ENCODE data around the gene MACROD2.

MACROD2 gene

DNA sequence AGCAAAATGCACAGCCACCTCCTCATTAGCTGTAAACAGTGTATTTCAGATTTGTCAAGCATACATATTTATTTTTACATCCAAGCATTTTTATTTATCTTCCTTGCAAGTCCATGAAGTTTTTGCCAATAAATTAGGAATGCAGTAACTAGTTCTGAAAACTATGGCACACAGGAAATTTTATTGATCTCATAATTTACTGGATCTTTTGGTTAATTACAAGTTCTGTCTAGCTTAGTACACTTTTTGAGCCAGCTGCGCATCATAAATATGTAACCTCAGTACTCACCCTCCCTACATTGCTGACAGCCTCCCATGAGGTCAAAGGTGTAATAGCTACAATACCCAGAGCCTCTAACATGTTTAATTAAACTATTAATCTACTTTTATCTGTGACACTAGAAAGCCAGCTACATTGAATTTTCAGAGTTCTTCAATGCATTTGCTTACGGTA is 1679.8 kb downstream of the MACROD2 start:
- no peak for DNase-seq

DNA sequence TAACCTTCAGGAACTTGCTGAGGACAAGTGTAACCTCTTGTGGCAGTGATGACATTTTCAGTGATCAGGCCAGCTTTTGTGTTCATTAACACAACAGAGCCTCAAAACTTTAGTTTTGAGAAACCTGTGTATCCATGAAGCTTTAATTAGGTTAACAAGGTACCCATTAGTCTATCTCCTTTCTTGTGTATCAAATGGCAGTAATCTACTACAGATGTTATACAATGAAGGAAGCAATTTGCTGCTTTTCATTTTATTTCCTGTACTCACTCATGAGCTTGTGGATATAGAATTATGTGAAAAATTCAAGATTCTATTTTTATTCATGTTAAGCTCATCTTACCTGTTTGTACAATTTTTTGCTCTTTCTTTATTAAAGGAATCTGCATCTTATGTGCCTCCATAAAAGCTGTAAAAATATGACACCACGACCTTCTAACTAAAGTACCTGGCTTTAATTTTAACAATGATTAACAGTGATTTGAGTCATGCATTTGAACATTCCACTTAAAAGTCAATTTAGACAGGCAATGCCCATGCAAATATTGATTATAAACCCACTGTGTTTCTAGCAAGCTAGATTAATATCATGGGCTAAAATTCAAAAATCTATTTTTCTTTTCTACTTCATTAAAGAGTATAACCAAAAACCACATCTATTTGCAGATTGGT is 1680.6 kb downstream of the MACROD2 start:
- no peak for DNase-seq

DNA sequence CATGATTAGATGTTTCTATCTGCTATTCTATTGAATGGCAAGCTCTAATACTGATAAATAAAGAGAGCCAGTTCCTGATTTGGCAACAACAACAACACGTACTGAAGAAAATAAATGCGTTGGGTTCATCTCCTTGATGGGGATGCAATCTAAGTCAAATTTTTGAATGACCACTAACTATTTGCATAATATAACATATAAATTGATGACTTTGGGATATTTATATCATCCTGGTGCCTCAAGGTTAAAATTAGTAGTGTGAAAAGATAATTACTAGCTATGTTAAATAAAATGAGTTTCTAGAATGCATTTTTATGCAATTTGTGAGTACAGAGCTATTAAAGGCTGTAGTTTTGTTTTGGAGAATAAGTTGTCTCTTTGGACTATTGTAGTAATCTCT is 1681.5 kb downstream of the MACROD2 start:
- DNase-seq = no peak

DNA sequence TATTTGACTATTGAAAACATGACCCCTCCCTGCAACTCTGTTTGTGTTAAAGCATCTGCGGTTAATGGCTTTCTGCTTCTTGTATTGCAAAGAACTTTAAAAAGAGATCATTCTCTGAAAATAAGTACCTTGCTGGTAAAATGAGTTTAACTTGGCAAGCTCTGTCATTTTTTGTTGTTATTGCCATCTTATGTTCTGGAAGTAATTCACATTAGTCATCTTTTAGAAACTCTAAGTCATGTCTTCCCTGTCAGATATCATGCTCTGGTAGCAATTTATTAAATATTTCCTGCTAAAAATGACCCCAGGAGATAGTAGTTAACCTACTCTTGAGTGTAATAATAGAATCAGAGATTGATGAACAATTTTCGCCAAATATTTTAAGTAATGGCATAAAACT is 1687.4 kb downstream of the MACROD2 start:
- no peak for DNase-seq

DNA sequence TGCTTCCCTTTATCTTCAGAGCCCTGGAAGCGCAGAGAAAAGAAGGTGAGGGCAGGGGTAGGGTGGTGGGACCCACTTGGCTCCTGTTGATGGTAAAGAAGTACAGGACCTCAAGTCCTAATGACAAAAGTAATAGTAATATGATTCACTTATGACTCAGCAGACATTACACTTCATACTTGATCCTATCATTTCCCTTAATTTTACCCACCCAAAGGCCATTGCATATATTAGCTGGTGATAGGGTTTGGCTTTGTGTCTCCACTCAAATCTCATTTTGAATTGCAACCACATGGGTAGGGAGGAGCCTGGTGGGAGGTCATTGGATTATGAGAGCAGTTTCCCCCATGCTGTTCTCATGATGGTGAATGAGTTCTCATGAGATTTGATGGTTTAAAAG is 1697.3 kb downstream of the MACROD2 start:
- no peak for DNase-seq

DNA sequence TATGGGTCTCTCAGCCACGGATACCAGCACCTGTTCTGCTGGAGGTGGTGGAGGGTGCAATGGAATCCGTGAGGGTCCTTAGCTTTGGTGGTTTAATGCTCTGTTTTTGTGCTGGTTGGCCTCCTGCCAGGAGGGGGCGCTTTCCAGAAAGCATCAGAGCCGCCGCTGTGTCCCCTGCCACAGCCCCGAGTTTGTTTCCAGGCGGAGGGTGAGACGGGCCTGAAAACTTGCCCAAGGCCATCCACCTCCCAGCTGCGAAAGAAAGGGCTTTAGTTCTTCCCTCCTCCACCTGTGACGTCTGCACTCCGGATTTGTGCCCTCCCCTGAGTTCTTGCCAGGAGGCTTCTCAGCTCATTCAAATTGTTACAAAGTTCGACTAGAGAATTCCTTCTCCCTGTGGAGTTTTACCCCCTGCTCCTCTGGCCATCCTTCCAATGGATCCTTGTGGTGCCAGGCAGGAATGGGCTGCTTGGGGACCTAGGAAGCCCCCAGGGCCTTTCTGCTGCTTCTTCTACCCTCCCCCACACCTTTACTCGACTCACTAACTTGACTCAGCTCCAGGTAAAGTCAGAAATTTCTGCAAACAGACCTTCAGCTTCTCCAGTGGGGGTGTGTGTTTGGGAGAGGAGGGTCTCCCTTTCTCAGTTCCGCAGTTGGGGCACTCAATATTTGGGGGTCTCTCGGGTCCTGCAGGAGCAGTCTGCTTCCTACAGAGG is 1704.3 kb downstream of the MACROD2 start:
- no peak for DNase-seq

DNA sequence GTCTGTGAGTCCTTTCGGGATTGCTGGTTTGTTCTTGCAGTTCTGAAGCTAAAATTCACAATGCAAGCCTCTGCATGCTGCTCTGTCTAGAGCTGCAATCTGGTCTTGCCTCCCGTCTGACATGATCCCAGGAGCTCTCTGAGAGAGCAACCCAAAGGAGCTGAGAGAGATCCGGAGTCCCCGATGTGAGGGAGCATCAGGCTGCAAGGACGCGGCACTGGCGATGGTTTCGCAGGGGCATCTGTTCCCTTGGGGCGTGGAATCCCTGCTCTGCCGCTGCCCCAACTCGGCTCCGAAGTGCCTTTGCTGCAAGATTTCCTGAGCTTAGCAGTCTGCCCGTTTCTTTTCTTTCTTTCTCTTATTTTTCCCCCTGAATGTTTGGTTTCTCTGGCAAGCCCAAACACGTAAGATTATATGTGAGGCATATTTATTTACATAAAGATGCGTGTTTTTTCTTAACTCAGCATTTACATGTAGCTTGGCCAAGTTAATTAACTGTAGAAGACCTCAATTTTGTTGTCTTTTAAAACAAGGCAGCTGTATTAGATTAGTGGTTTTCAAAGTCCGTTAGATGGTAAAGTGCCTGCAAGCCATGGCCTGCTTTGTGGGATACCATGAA is 1704.9 kb downstream of the MACROD2 start:
- no peak for DNase-seq

DNA sequence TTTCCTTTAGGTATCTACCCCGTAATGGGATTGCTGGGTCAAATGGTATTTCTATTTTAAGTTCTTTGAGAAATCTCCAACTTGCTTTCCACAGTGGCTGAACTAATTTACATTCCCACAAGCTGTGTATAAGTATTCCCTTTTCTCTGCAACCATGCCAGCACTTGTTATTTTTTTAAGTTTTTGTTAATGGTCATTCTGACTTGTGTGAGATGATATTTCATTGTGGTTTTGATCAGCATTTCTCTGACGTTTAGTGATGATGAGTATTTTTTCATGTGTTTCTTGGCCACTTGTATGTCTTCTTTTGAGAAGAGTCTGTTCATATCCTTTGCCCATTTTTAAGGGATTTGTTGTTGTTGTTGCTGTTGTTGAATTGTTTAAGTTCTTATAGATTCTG is 1706.8 kb downstream of the MACROD2 start:
- DNase-seq = no peak

DNA sequence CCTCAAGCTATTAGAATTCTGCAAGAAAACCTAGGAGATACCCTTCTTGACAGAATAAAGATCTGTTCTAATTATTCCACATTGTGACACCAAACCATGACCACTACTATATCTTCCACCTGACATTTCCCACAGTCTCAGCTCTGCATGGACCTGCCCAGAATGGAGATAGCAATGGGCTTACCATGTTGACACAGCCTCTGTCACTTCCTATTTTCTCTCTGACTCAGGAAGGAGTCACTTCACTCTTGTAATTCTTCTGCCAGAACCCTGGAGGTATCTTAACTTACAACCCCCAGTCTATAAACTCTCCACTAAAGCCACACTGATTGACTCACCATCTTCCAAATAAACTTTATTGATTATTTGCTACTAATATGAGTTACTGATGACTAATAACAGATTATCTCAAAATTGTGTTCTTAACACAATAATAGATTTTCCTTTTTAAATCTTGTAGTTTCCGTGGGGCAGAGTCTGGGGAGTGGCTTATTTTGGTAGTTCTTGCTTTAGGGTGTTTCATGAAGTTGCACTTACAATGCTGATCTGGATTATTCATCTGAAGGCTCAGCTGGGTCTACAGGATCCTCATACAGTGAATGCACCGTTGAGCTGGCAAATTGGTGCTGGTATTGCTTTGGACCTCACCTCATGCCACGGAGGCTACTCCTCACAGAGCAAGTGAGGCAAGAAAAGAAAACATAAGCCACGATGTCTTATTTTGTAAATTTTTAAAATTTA is 1708.0 kb downstream of the MACROD2 start:
- DNase-seq = no peak

DNA sequence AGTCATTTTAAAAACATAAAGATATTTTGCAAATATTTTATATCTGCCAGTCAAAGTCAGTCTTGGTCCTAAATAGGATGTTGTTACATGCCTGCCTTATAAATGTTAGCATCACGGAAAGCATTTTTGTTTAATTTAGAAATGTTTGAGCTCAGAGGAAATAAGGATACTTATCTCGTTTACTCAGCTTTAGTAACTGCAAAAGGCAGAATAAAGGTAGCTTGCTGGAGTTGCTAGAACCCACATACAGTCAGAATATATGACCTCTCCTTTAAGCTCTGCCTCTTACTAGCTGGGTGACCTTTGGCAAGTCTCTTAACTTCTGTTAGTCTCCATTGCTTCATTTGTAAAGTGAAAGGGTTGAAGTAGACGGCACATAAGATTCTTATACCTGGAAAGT is 1710.7 kb downstream of the MACROD2 start:
- no peak for DNase-seq

DNA sequence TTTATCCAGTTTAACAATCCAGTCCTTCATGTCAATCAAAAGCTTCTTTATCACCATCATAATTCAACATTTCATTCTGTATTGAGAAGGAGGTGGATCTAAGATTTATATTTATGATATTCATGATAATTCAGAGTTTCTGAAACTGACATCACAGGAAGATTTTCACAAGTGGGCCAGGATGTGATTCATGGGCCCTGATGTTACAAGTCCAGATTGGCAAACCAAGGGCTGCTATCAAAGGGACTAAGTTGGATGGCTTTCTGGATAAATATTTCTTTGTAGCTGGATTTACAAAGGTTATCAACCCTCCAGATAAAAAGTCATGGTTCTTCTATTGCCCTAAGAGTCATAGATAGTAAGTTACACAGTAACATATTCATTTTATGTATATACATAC is 1711.4 kb downstream of the MACROD2 start:
- DNase-seq = no peak

DNA sequence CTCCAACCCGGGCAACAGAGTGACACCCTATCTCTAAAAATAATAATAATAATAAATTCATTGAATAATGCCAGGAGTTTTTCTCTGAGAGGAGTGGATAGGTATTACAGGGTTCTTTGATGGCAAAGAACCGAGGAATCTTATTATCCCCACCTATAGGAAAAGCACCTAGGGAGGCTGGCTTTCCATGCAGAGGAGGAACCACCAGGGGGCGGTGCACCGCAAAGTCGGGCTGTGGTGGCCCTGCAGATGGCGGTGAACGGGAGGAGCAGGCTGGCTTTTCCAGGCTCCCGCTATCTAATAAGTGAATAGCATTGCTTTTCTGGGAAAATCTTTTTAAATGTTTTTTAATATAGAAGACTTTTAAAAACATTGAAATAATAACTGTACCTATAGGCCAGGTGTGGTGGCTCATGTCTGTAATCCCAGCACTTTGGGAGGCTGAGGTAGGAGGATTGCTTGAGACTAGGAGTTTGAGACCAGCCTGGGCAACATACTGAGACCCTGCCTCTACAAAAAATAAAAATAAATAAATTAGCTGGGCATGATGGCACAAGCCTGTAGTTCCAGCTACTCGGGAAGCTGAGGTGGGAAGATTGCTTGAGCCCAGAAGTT is 1713.8 kb downstream of the MACROD2 start:
- peak in 1 of 4 experiments; percentile 2 for DNase-seq

DNA sequence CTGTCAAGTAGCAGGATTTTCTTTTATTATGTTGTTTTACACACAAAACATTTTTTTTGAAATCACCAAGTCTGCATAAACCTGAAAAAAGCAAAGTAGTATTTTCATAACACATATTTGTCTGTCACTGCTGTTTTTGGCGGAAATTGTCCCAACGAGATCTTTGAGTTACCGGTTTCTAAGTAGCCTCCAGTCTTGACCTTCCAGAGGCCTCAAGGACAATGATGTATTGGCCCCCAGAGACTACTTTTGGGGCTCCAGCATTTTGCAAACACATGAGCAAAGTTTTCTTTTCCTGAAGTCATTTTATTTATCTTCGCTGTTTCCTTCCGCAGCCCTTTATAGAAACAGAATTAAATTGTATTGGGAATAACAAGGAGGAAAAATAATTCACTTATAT is 1715.3 kb downstream of the MACROD2 start:
- DNase-seq = no peak

DNA sequence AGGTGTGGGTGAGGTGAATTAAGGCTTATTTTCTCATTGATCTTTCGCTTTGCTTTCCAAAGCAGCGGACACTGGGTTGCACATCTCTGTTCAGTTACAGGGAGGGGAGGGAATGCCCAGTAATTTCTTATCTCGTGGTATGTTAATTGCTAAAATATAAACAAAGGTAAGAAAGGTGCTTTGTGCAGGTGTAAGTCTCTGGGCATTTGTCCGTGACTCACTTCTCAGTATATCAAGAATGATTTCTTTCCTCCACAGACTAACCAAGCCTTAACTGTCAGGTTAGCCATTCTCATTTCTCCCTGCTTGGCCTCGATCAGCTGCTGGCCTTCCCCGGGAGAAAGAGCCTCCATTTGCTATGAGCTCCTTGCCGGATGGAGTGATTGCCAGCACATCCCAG is 1715.9 kb downstream of the MACROD2 start:
- no peak for DNase-seq

DNA sequence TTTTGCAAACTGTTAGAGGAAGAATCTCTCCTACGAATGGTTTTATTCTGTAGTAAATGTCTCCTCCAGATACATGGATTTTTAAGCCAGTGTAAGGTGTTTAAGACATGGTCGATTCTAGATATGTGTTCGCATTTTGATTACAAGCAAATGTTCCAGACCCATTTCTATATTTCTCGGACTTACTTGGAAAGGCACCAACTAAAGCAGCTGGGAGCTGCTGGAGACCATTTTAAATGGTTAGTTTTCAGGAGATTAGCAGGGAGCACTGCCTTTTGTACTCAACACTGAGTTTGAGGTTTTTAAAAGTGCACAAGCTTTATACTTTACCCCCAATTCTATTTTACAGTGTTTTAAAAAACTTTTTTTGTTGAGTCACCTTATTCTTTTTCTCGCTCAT is 1720.9 kb downstream of the MACROD2 start:
- no peak for DNase-seq

DNA sequence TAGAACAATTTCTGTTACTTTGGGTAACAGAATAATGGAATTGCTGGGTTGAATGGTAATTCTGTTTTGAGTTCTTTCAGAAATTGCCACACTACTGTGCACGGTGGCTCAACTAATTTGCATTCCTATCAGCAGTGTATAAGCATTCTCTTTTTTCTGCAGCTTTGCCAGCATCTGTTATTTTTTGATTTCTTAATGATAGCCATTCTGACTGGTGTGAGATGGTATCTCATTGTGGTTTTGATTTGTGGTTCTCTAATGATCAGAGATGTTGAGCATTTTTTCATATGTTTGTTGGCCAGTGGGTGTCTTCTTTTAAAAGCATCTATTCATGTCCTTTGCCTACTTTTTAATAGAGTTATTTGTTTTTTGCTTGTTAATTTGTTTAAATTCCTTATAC is 1731.1 kb downstream of the MACROD2 start:
- no peak for DNase-seq

DNA sequence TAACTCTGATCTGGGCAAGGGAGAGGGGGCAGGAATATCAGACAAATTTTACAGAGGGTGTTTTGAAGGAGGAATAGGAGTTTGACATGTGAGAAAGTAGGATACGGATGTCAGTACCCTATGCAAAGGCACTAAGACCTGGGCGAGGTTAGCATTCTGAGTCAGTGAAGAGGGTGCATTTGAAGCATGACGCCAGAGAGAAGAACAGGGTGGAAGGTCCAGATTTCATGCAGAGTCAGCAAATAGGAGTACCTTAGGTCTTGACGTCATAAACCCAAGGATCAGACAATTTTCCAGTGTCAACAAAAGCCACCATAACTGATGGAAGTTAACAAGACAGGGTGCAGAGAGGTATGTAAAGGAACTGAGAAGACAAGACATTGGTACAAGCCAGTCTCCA is 1738.7 kb downstream of the MACROD2 start:
- no peak for DNase-seq

DNA sequence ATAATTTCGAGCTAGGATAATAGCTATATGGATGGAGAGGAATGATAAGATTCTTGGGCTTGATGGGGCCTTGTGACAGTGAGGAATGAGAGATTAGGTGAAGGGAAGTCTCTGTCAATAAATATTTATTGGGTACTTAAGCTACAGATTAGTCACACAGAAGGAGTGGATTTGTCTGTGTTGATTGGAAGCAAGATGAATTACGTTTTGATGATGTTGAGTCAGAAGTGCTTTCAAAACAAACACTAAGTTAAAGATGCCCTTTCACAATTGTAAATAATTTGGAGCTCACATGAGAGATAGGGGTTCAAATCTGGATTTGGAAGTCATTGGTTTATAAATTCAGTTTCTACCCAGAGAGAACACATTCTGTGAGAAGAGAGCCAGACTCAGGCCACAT is 1743.7 kb downstream of the MACROD2 start:
- no peak for DNase-seq

DNA sequence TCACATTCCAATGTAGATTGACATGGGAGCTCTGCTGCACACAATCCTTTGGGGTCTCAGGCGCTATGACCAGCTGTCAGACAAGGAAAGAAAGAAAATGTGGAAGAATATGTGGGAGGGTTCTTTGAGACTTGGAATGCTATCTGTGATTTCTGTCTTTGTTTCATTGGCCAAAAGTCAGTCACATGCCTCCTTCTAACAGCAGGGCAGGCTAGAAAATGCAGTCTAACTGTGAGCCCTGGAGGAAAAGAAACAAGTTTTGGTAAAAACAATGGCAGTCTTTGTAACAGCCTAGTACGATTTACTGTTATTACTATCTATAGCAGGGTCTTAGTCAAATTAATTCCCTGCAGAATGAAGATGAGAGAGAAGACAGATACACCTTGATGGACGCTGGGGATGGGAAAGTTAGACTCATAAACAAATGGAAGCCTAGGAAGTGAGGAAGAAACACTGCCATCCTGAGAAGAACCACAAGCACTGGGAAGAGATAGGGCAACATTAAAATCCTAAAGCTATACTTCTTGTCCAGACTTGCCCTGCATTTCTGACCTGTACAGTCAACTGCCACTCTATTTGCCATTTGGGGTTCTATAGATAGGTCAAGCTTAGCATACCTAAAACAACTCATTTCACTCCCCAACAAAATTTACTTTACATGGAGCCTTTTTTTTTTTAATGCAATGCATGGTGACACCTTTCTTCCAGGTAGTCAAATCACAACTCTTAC is 1744.9 kb downstream of the MACROD2 start:
- DNase-seq = no peak

DNA sequence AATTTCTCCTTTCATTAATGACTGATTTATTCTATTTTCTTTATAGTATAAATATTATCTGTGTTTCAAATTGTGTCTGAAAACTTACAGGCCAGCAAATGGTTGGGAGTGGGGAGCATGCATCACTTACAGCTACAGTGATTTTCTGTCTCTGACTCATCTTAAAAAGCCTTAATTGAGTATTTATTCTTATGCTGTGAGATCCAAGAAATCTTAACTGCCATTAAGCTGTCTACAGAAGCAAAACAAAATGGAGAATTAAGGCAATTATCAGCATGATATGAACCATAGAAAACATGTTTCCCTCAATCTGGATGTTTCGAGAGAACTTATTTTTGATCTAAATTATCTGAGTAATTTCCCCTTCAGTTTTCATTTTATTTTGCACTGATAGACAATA is 1746.8 kb downstream of the MACROD2 start:
- DNase-seq = no peak

DNA sequence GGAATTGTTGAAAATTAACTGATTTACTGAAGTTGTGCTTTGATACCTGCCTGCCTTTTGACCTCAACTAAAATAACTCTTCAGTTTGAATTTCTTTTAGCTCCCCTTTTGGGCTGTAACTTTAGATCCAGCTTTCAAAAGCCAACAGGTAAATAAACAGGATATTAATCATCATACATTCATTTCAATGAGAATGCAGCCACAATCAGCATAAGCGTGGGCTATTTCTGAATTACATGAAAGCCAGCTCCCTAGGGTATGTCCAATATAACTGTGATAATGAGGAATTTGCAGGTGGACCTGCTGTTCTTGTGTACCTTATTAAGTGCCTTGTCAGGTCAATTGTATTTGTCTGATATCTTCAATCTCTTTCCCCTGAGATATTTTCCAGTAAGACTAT is 1747.3 kb downstream of the MACROD2 start:
- no peak for DNase-seq

DNA sequence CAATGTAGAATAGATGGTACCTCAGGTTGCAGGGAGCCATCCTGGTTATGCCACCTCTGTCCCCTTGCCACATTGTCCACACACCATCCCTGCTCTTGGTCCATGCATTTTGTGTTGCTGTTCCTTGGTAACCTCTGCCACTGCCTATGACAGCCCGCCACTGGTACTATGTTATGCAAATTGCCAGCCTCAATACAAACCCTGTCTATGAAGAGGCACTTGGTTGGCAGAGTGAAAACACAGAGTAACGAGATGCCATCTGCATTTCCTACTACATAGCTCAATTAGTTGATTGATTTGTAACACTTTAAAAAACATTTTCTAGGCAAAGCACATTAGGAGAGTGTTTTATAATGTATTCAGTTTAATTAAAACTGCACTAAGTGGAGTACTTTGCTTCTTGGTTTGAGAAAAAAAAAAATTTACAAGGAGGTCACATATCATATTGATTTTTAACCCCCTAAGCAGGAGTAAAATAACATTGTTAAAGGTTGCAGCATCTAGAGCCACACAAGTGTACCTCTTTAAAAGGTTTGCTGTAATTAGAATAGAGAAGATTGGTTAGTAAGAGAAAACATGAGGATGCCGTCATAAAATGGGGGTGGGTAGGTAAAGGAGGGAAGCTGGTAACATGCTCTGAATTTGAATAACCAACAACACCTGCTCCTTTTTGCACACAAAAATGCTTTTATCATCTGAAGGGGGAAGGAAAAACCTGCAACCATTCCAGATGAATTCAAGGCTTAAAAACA is 1760.9 kb downstream of the MACROD2 start:
- no peak for DNase-seq

All from activated naive CD4-positive, alpha-beta T cell (primary cell).